ENCODE results near the gene TGFBRAP1.

The TGFBRAP1 gene

GRCh38 chr2:105338020-105338385, 8.5 kb upstream of the TGFBRAP1 start:
- Histone ChIP-seq H3K27me3 (ENCODE audit: insufficient read depth, poor library complexity, severe bottlenecking) (no peaks in the 10 kb centered on the region), H3K27ac (replicated peaks) (peak overlapping the region; percentile 98), H3K4me3 (replicated peaks; ENCODE audit: insufficient read depth, low read length) (peak overlapping the region; percentile 92)
- TF ChIP-seq GABPA (IDR thresholded peaks at IDR 0.05; ENCODE audit: low read depth) (no peak), POLR2AphosphoS5 (IDR thresholded peaks at IDR 0.05; ENCODE audit: low read depth) (no peak), CTCF (IDR thresholded peaks at IDR 0.05; ENCODE audit: insufficient read depth, low read length) (no peak), REST (IDR thresholded peaks at IDR 0.05; ENCODE audit: insufficient replicate concordance, low read depth) (no peak), SPI1 (IDR thresholded peaks at IDR 0.05; ENCODE audit: borderline replicate concordance, low read depth) (no peak)
- DNase-seq (ENCODE audit: low read depth in 1 of 2, low spot score in 1 of 2) = no peak

GRCh38 chr2:105337122-105338019, 7.8 kb upstream of the TGFBRAP1 start, which contains the start of gene C2orf49:
Gene C2orf49 (plus strand): TSS chr2:105337540. CDS start chr2:105337588, 48 bp downstream.
- H3K27ac ChIP-seq (replicated peaks) = peak within 1 kb of the TSS; percentile 98
- peak; percentile 86 to 88 for DNase-seq (ENCODE audit: low read depth in 1 of 2, low spot score in 1 of 2)
- peak within 1 kb of the TSS; percentile 92 for H3K4me3 ChIP-seq (replicated peaks; ENCODE audit: insufficient read depth, low read length)
- H3K27me3 ChIP-seq (ENCODE audit: insufficient read depth, poor library complexity, severe bottlenecking) = no peaks in the 10 kb centered on the region
- TF ChIP-seq SPI1 (IDR thresholded peaks at IDR 0.05; ENCODE audit: borderline replicate concordance, low read depth) (peak; percentile 29; the same call in 1 of the 2 replicates), REST (IDR thresholded peaks at IDR 0.05; ENCODE audit: insufficient replicate concordance, low read depth) (no peak), CTCF (IDR thresholded peaks at IDR 0.05; ENCODE audit: insufficient read depth, low read length) (no peak), POLR2AphosphoS5 (IDR thresholded peaks at IDR 0.05; ENCODE audit: low read depth) (peak; percentile 73), GABPA (IDR thresholded peaks at IDR 0.05; ENCODE audit: low read depth) (peak; percentile 78)

- Histone ChIP-seq H3K27ac (replicated peaks) (peak overlapping the region; percentile 98), H3K4me3 (replicated peaks; ENCODE audit: insufficient read depth, low read length) (peak overlapping the region; percentile 92), H3K27me3 (ENCODE audit: insufficient read depth, poor library complexity, severe bottlenecking) (no peaks in the 10 kb centered on the region)
- no peak for DNase-seq (ENCODE audit: low read depth in 1 of 2, low spot score in 1 of 2)
- TF ChIP-seq SPI1 (IDR thresholded peaks at IDR 0.05; ENCODE audit: borderline replicate concordance, low read depth) (no peak), REST (IDR thresholded peaks at IDR 0.05; ENCODE audit: insufficient replicate concordance, low read depth) (no peak), POLR2AphosphoS5 (IDR thresholded peaks at IDR 0.05; ENCODE audit: low read depth) (no peak), CTCF (IDR thresholded peaks at IDR 0.05; ENCODE audit: insufficient read depth, low read length) (no peak), GABPA (IDR thresholded peaks at IDR 0.05; ENCODE audit: low read depth) (no peak)
These were observed 7.2 kb upstream of the TGFBRAP1 start for GRCh38 chr2:105336786-105337121.
